Stomach (tissue), 4 donors: ENCODE results near the gene FBL.

ENCODE experiments used
- CTCF ChIP-seq, 7 experiments: fragments of 450-650 bp in 4 of 7; fragments of 200-600 bp in 3 of 7; sonication (generic) in 3 of 7; IDR thresholded peaks; one replicate each; pipeline ENCODE4 v1.5.1; 2016 to 2019; ENCODE audit warnings: antibody characterized with exemption in 7 of 7, control low read depth in 2 of 7, mild to moderate bottlenecking in 1 of 7
- POLR2A ChIP-seq, 4 donors: fragments of 450-650 bp; IDR thresholded peaks; one replicate each; pipeline ENCODE4 v1.6.1; 2016; ENCODE audit warnings: antibody characterized with exemption in 4 of 4, control low read depth in 2 of 4, mild to moderate bottlenecking in 1 of 4, moderate library complexity in 1 of 4

- no peak for TF ChIP-seq CTCF (IDR thresholded peaks at IDR 0.05)
- no peak for TF ChIP-seq POLR2A (IDR thresholded peaks at IDR 0.05)
Measured at GRCh38 chr19:39840492-39840891, 5.7 kb downstream of the FBL start.
